Tibial artery (tissue), 4 donors: ENCODE measurements around the gene PLXNA4.
A peak's percentile ranks its signal among the peaks of the same experiment; 100 is the strongest.

Experiments used
- DNase-seq, 2 donors: peaks; one replicate each; pipeline ENCODE4 v3.0.0-alpha.2; 2019
- H3K27ac ChIP-seq, 2 donors: fragments of 200-600 bp; sonication (generic) in 1 of 2; 1 replicate in 1 of 2; 2 replicates in 1 of 2; pipeline ENCODE4 v1.5.1; 2018 to 2019; ENCODE audit warnings: mild to moderate bottlenecking in 1 of 2
- H3K27me3 ChIP-seq, 2 donors: fragments of 200-600 bp; sonication (generic) in 1 of 2; one replicate each; pipeline versions ENCODE4 v1.5.1 to v1.6.0; 2016 to 2019
- H3K36me3 ChIP-seq, 3 donors: fragments of 200-600 bp; sonication (generic) in 2 of 3; one replicate each; pipeline ENCODE4 v1.5.1; 2016 to 2019; ENCODE audit warnings: mild to moderate bottlenecking in 2 of 3
- H3K4me1 ChIP-seq, 4 donors: fragments of 200-600 bp; sonication (generic) in 2 of 4; 1 replicate in 3 of 4; 2 replicates in 1 of 4; pipeline ENCODE4 v1.5.1; 2016 to 2019
- H3K4me3 ChIP-seq, 2 donors: fragments of 200-600 bp; sonication (generic) in 1 of 2; 1 replicate in 1 of 2; 2 replicates in 1 of 2; pipeline ENCODE4 v1.5.1; 2018 to 2019; ENCODE audit warnings: mild to moderate bottlenecking in 2 of 2
- H3K9me3 ChIP-seq, 3 donors: fragments of 200-600 bp; sonication (generic) in 1 of 3; one replicate each; pipeline ENCODE4 v1.5.1; 2016 to 2019
- intact Hi-C: fragments of 100-400 bp; cut with DNase I; formaldehyde crosslinking; loops from one replicate; pipeline ENCODE4 v1.15.0; 2023; ENCODE audit warnings: low total_unique reads
- TF ChIP-seq, protein P1 (sequence below), 2 experiments: fragments of 200-600 bp in 1 of 2; fragments of 450-650 bp in 1 of 2; IDR thresholded peaks; one replicate each; pipeline ENCODE4 v1.5.1; 2017 to 2019; ENCODE audit warnings: antibody characterized with exemption in 2 of 2, mild to moderate bottlenecking in 1 of 2, moderate library complexity in 1 of 2

The PLXNA4 gene

DNA sequence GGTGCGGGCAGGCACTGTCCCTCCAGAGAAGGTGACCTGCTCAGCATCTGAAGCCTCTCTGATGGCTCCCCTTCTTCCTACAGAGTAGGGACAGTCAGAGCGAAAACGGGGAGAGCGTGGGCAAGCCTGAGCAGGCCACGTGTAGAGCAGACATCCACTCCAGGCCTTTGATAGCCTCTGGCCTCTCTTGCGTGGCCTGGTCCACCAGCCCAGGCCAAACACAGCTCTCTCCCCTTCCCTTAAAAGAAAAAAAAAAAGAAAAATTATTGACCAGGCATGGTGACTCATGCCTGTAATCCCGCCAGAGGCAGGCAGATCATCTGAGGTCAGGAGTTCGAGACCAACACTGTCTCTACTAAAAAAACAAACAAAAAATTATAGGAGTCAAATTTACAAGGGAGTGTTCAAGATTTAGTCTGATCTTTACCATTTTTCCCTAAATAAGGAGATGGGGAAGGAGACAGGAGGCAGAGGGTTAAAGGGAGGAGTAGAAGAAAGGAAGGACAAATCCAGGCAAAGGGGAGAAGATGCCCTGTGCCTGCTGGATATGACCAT is 84.8 kb downstream of the PLXNA4 start:
- Histone ChIP-seq H3K9me3 (no peaks in the 10 kb centered on the region), H3K27me3 (no peaks in the 10 kb centered on the region), H3K27ac (no peak overlapping the region), H3K36me3 (no peaks in the 10 kb centered on the region), H3K4me1 (peaks cover 0 to 1% (median 0%) of the 10 kb centered on the region in 4 donors), H3K4me3 (no peak overlapping the region)
- TF ChIP-seq, protein P1, sequence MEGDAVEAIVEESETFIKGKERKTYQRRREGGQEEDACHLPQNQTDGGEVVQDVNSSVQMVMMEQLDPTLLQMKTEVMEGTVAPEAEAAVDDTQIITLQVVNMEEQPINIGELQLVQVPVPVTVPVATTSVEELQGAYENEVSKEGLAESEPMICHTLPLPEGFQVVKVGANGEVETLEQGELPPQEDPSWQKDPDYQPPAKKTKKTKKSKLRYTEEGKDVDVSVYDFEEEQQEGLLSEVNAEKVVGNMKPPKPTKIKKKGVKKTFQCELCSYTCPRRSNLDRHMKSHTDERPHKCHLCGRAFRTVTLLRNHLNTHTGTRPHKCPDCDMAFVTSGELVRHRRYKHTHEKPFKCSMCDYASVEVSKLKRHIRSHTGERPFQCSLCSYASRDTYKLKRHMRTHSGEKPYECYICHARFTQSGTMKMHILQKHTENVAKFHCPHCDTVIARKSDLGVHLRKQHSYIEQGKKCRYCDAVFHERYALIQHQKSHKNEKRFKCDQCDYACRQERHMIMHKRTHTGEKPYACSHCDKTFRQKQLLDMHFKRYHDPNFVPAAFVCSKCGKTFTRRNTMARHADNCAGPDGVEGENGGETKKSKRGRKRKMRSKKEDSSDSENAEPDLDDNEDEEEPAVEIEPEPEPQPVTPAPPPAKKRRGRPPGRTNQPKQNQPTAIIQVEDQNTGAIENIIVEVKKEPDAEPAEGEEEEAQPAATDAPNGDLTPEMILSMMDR (IDR thresholded peaks at IDR 0.05) = no peak
- DNase-seq = no peak
- intact Hi-C loops = no loop called here

DNA sequence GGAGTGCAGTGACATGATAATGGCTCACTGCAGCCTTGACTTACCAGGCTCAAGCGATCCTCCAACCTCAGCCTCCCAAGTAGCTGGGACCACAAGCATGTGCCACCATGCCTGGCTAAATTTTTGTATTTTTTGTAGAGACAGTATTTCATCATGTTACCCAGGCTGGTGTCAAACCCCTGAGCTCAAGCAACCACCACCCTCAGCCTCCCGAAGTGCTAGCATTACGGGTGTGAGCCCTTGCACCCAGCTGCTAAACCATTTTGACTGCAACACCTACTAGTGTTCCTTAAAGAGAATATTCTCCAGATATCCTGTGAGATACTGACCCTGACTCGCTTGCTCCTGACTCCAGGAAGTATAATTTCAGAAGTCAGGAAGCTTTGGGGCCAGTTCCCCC is 85.8 kb downstream of the PLXNA4 start:
- Histone ChIP-seq H3K27me3 (no peaks in the 10 kb centered on the region), H3K4me1 (peaks cover 0 to 4% (median 0%) of the 10 kb centered on the region in 4 donors), H3K9me3 (no peaks in the 10 kb centered on the region), H3K4me3 (no peak overlapping the region), H3K36me3 (no peaks in the 10 kb centered on the region), H3K27ac (no peak overlapping the region)
- intact Hi-C loops = no loop called here
- TF ChIP-seq, protein P1 (IDR thresholded peaks at IDR 0.05) = no peak
- DNase-seq = no peak

DNA sequence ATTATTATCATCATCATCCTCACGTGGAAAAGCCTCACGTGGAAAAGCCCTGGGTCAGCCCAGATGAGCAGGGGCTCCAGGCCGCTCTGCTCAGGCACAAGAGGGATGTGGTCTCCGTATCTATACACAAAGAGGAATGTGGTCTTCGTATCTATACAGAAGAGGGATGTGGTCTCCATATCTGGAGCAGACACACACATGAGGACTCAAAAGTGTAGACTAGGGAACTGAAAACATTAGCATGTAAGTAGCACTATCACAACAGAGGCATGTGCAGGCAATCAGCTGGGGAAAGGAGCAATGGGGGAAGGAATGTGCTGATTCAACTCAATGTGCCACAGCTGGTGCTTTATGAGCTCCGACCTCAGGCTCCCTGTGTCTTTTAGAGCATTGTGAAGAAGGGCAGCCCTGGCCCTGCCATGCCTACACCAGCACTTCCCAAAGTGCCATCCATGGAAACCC is 86.5 kb downstream of the PLXNA4 start:
- intact Hi-C loops = no loop called here
- Histone ChIP-seq H3K36me3 (no peaks in the 10 kb centered on the region), H3K4me1 (peaks cover 0 to 4% (median 0%) of the 10 kb centered on the region in 4 donors), H3K9me3 (no peaks in the 10 kb centered on the region), H3K27me3 (no peaks in the 10 kb centered on the region), H3K4me3 (no peak overlapping the region), H3K27ac (no peak overlapping the region)
- no peak for DNase-seq
- TF ChIP-seq, protein P1 (IDR thresholded peaks at IDR 0.05) = no peak

DNA sequence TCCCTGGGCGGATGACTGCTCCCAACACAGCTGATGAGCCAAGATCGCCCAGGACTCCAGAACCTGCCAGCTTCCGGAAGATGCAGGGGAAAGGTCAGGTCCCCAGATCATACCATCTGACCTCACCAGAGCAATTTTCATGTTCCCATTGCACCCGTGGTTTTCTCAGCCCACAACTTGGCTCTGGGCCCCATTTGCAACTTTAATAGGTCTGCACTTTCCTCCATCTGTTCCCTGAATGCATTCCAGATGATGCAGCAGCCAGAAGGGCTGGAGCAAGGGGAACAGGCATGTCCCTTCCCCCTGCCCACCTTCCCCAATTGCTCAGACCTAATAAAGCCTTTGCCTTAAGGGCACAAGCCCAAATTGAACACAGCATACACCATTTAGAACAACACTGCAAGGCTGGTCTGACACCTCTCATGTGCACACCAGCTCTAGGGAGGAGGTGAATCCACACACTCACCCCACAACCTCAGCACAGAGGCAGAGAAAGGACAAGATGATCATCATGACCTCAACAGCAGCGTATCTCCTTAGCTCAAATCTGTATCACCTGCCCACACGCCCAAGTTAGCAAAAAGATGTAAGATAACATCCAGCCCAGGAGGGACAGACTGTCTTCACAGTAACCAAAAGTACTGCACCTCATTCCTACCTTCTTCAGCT is 87.5 kb downstream of the PLXNA4 start:
- TF ChIP-seq, protein P1 (IDR thresholded peaks at IDR 0.05) = no peak
- no peaks in the 10 kb centered on the region for H3K36me3 ChIP-seq
- no peak for DNase-seq
- H3K27ac ChIP-seq = no peak overlapping the region
- H3K4me3 ChIP-seq = no peak overlapping the region
- intact Hi-C loops = no loop called here
- no peaks in the 10 kb centered on the region for H3K9me3 ChIP-seq
- no peaks in the 10 kb centered on the region for H3K27me3 ChIP-seq
- H3K4me1 ChIP-seq = peaks cover 0 to 4% (median 0%) of the 10 kb centered on the region in 4 donors

DNA sequence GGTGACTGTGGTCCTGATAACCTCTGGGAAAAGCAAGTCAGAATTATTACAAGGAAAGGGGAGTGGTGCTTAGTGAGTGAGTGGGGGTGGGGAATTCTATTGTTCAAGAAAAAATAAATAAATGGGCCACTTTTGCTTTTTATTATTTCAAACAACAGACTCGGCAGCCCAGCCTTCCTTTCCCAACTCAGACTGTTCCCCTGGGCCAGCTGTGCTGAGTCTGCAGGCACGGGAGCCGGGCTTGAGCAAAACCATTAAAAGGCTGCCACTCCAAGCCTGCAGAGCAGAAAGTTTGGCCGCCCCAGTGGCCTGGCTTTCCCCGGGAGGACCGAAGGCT is 90.0 kb downstream of the PLXNA4 start:
- Histone ChIP-seq H3K27ac (no peak overlapping the region), H3K27me3 (no peaks in the 10 kb centered on the region), H3K36me3 (no peaks in the 10 kb centered on the region), H3K9me3 (no peaks in the 10 kb centered on the region), H3K4me3 (no peak overlapping the region), H3K4me1 (peaks cover 0 to 4% (median 0%) of the 10 kb centered on the region in 4 donors)
- intact Hi-C loops = no loop called here
- DNase-seq = peak; percentile 68 to 71
- TF ChIP-seq, protein P1 (IDR thresholded peaks at IDR 0.05) = no peak
